ENCODE data around the gene COPRS. TPM values are rescaled to one million over a fixed set of nuclear protein-coding genes. Genes with fewer than 3 reads are reported as not detected.
"Not testable (repeated sequence)": the region's sequence is repeated elsewhere in the genome, so short reads cannot be mapped to it uniquely, and the experiment has no call there.

Gene COPRS
- total RNA-seq, 1 donor from 2014 or later, result 27.0 TPM

GRCh38 chr17:31819578-31819977 lies 39.5 kb downstream of the COPRS start:
- no peak overlapping the region for H3K27ac Mint-ChIP-seq
- no peak for TF ChIP-seq CTCF (IDR thresholded peaks at IDR 0.05)
- H3K27me3 Mint-ChIP-seq, result peaks cover 7% of the 10 kb centered on the region
- H3K36me3 Mint-ChIP-seq (ENCODE audit: low read depth), result no peaks in the 10 kb centered on the region
- H3K4me1 Mint-ChIP-seq, result no peaks in the 10 kb centered on the region
- no peak overlapping the region for H3K4me3 Mint-ChIP-seq
- H3K9me3 Mint-ChIP-seq, result no peaks in the 10 kb centered on the region
- ATAC-seq (ENCODE audit: low read depth) (no peak), DNase-seq (no peak)
- intact Hi-C loops (cut with micrococcal nuclease), result no loop called here
- ChIA-PET CTCF (no interaction called here), POLR2A (no interaction called here)

- DNase-seq; CTCF ChIA-PET; intact Hi-C loops (cut with micrococcal nuclease): not testable (repeated sequence)
These were observed 40.2 kb downstream of the COPRS start for GRCh38 chr17:31818863-31819262.

GRCh38 chr17:31815212-31815730 lies 43.8 kb downstream of the COPRS start:
- Mint-ChIP-seq H3K9me3 (no peaks in the 10 kb centered on the region), H3K4me3 (no peak overlapping the region), H3K4me1 (no peaks in the 10 kb centered on the region), H3K36me3 (ENCODE audit: low read depth) (no peaks in the 10 kb centered on the region), H3K27ac (no peak overlapping the region), H3K27me3 (peaks cover 7% of the 10 kb centered on the region)
- ChIA-PET CTCF (no interaction called here), POLR2A (interaction anchor here (0.6 kb wide), 1 partner anchor 20 kb away, joined by 7 read pairs; no protein-coding TSS in a partner anchor)
- DNase-seq (no peak), ATAC-seq (ENCODE audit: low read depth) (no peak)
- intact Hi-C loops (cut with micrococcal nuclease), result no loop called here
- TF ChIP-seq CTCF (IDR thresholded peaks at IDR 0.05), result no peak

More at GRCh38 chr17:31818863-31819262, 40.2 kb downstream of the COPRS start:
- H3K4me3 Mint-ChIP-seq; H3K4me1 Mint-ChIP-seq; ATAC-seq (ENCODE audit: low read depth); H3K27me3 Mint-ChIP-seq; H3K36me3 Mint-ChIP-seq (ENCODE audit: low read depth); H3K9me3 Mint-ChIP-seq; H3K27ac Mint-ChIP-seq; POLR2A ChIA-PET: not testable (repeated sequence)

DNA sequence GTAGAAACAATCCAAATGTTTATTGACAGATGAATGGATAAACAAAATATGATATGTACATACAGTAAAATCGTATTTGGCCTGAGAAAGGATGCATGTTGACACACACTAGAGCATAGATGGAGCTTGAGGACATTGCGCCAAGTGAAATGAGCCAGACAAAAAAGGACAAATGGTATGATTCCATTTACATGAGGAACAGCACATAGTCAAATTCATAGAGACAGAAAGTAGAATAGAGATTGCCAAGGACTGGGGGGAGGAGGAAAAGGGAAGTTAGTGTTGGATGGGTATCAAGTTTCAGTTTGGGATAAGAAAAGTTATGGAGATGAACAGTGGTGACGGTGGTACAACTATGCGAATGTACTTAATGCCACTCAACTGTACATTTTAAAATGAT lies 47.9 kb downstream of the COPRS start:
- no peaks in the 10 kb centered on the region for H3K9me3 Mint-ChIP-seq
- peaks cover 9% of the 10 kb centered on the region for H3K27me3 Mint-ChIP-seq
- ChIA-PET CTCF (no interaction called here), POLR2A (interaction anchor here (0.7 kb wide), 1 partner anchor 277 kb away, joined by 3 read pairs; no protein-coding TSS in a partner anchor)
- TF ChIP-seq CTCF (IDR thresholded peaks at IDR 0.05), result no peak
- no peaks in the 10 kb centered on the region for H3K36me3 Mint-ChIP-seq (ENCODE audit: low read depth)
- DNase-seq (no peak), ATAC-seq (ENCODE audit: low read depth) (no peak)
- intact Hi-C loops (cut with micrococcal nuclease), result no loop called here
- no peaks in the 10 kb centered on the region for H3K4me1 Mint-ChIP-seq
- no peak overlapping the region for H3K4me3 Mint-ChIP-seq
- H3K27ac Mint-ChIP-seq, result no peak overlapping the region

DNA sequence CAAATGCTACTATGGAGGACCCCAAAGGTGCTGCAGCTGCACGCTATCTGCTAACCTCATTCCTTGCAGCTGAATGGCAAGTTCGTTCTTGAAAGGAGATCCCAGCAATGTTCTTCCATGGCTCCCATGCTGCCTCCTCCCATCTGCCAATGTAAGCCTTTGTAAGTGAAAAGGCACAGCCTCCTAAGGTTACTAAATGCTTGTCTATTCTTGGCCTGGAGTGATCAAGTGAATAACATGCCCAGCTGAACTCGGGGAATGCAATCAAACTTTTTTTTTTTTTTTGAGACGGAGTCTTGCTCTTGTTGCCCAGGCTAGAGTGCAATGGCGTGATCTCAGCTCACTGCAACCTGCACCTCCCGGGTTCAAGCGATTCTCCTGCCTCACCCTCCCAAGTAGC lies 49.2 kb downstream of the COPRS start:
- DNase-seq; CTCF ChIA-PET; H3K27me3 Mint-ChIP-seq; intact Hi-C loops (cut with micrococcal nuclease); H3K36me3 Mint-ChIP-seq (ENCODE audit: low read depth); ATAC-seq (ENCODE audit: low read depth); H3K9me3 Mint-ChIP-seq; H3K27ac Mint-ChIP-seq; H3K4me3 Mint-ChIP-seq; POLR2A ChIA-PET; H3K4me1 Mint-ChIP-seq: not testable (repeated sequence)

DNA sequence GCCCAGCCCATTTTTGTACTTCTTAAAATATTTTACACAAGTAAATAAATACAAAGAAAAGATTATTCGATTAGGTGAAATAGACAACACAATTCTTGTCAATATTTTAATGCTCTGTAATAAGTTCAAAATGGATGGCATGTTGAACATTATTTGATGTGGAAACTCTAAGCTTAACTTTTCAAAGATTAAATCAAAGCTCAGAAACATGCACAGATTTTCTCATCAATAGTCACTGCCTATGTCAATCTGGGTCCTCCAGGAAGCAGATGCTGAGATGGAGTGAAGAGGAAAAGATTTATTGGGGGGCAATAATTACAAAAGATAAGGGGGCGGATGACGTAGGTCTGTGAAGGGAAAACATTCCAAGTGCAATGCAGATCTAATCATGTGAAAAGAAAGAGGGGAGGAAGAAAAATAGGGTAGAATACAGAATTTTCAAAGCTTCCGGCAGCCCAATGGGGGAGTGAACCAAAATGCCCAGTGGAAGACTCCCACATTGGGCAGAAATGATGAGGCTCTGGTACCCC lies 50.5 kb downstream of the COPRS start:
- DNase-seq, result no peak
- CTCF ChIA-PET, result no interaction called here
- Mint-ChIP-seq H3K9me3 (no peaks in the 10 kb centered on the region), H3K27ac (no peak overlapping the region), H3K4me3 (no peak overlapping the region), H3K4me1 (peaks cover 1% of the 10 kb centered on the region), H3K27me3 (peaks cover 6% of the 10 kb centered on the region), H3K36me3 (ENCODE audit: low read depth) (no peaks in the 10 kb centered on the region)
- TF ChIP-seq CTCF (IDR thresholded peaks at IDR 0.05), result no peak
- no peak for ATAC-seq (ENCODE audit: low read depth)
- intact Hi-C loops (cut with micrococcal nuclease), result no loop called here
- POLR2A ChIA-PET, result no interaction called here

Data from activated B cell treated with CpG ODN at 0.5 μM for 24 hours (primary cell).